Measurements from ENCODE around the gene FAAP100. TPM values are rescaled to one million over a fixed set of nuclear protein-coding genes. Genes with fewer than 3 reads are reported as not detected.

The FAAP100 gene
- total RNA-seq, 1 donor from 2014 or later, result 37.2 TPM

- Mint-ChIP-seq H3K27me3 (ENCODE audit: low read depth) (no peaks in the 10 kb centered on the region), H3K36me3 (peaks cover 26% of the 10 kb centered on the region), H3K4me3 (no peak overlapping the region), H3K27ac (no peak overlapping the region), H3K4me1 (peaks cover 36% of the 10 kb centered on the region), H3K9me3 (no peaks in the 10 kb centered on the region)
- DNase-seq (ENCODE audit: low spot score in 2 of 2, unreplicated experiment in 2 of 2), result no peak
- TF ChIP-seq CTCF (IDR thresholded peaks at IDR 0.05; ENCODE audit: unreplicated experiment), result no peak
Measured at GRCh38 chr17:81563861-81564586, 11.9 kb upstream of the FAAP100 start.

- DNase-seq (ENCODE audit: low spot score in 2 of 2, unreplicated experiment in 2 of 2), result no peak
- Mint-ChIP-seq H3K4me3 (no peak overlapping the region), H3K4me1 (peaks cover 11% of the 10 kb centered on the region), H3K27me3 (ENCODE audit: low read depth) (no peaks in the 10 kb centered on the region), H3K27ac (no peak overlapping the region), H3K9me3 (no peaks in the 10 kb centered on the region), H3K36me3 (peaks cover 24% of the 10 kb centered on the region)
- TF ChIP-seq CTCF (IDR thresholded peaks at IDR 0.05; ENCODE audit: unreplicated experiment), result no peak
Measured at GRCh38 chr17:81561494-81561885, 9.3 kb upstream of the FAAP100 start.

- H3K27me3 Mint-ChIP-seq (ENCODE audit: low read depth), result no peaks in the 10 kb centered on the region
- TF ChIP-seq CTCF (IDR thresholded peaks at IDR 0.05; ENCODE audit: unreplicated experiment), result no peak
- no peak overlapping the region for H3K4me3 Mint-ChIP-seq
- peaks cover 18% of the 10 kb centered on the region for H3K36me3 Mint-ChIP-seq
- no peaks in the 10 kb centered on the region for H3K9me3 Mint-ChIP-seq
- H3K4me1 Mint-ChIP-seq, result peaks cover 3% of the 10 kb centered on the region
- no peak overlapping the region for H3K27ac Mint-ChIP-seq
- no peak for DNase-seq (ENCODE audit: low spot score in 2 of 2, unreplicated experiment in 2 of 2)
Measured at GRCh38 chr17:81558941-81559806, 7.0 kb upstream of the FAAP100 start.

- DNase-seq (ENCODE audit: low spot score in 2 of 2, unreplicated experiment in 2 of 2), result no peak
- H3K36me3 Mint-ChIP-seq, result peaks cover 16% of the 10 kb centered on the region
- TF ChIP-seq CTCF (IDR thresholded peaks at IDR 0.05; ENCODE audit: unreplicated experiment), result no peak
- no peak overlapping the region for H3K4me3 Mint-ChIP-seq
- H3K27ac Mint-ChIP-seq, result no peak overlapping the region
- no peaks in the 10 kb centered on the region for H3K27me3 Mint-ChIP-seq (ENCODE audit: low read depth)
- peaks cover 14% of the 10 kb centered on the region for H3K4me1 Mint-ChIP-seq
- no peaks in the 10 kb centered on the region for H3K9me3 Mint-ChIP-seq
Measured at GRCh38 chr17:81558115-81558468, 5.9 kb upstream of the FAAP100 start.

GRCh38 chr17:81557276-81558114 is 5.3 kb upstream of the FAAP100 start:
- H3K9me3 Mint-ChIP-seq, result no peaks in the 10 kb centered on the region
- TF ChIP-seq CTCF (IDR thresholded peaks at IDR 0.05; ENCODE audit: unreplicated experiment), result no peak
- H3K27ac Mint-ChIP-seq, result no peak overlapping the region
- peaks cover 14% of the 10 kb centered on the region for H3K36me3 Mint-ChIP-seq
- no peaks in the 10 kb centered on the region for H3K27me3 Mint-ChIP-seq (ENCODE audit: low read depth)
- no peak for DNase-seq (ENCODE audit: low spot score in 2 of 2, unreplicated experiment in 2 of 2)
- H3K4me3 Mint-ChIP-seq, result no peak overlapping the region
- H3K4me1 Mint-ChIP-seq, result peaks cover 18% of the 10 kb centered on the region
